Femur (tissue), 1 donor: ENCODE results near the gene DRC7.

ENCODE experiments used
- DNase-seq: peaks from one replicate; pipeline ENCODE4 v3.0.0-alpha.2; 2017

DRC7 gene

GRCh38 chr16:57679016-57679415 is 15.6 kb upstream of the DRC7 start:
- no peak for DNase-seq

GRCh38 chr16:57679767-57680482 is 14.7 kb upstream of the DRC7 start:
- DNase-seq = no peak

- DNase-seq = no peak
These were observed 13.7 kb upstream of the DRC7 start for GRCh38 chr16:57680842-57681375.

GRCh38 chr16:57681950-57682728 is 12.5 kb upstream of the DRC7 start:
- no peak for DNase-seq

- DNase-seq = no peak
These were observed 11.6 kb upstream of the DRC7 start for GRCh38 chr16:57682809-57683635.

- DNase-seq = no peak
These were observed 10.7 kb upstream of the DRC7 start for GRCh38 chr16:57683636-57684545.

- DNase-seq = no peak
These were observed 9.8 kb upstream of the DRC7 start for GRCh38 chr16:57684626-57685358.

- no peak for DNase-seq
These were observed 9.0 kb upstream of the DRC7 start for GRCh38 chr16:57685633-57686032.

- DNase-seq = no peak
These were observed 8.0 kb upstream of the DRC7 start for GRCh38 chr16:57686577-57686976.

GRCh38 chr16:57687363-57687929 is 7.2 kb upstream of the DRC7 start:
- DNase-seq = no peak

GRCh38 chr16:57688487-57688986 is 6.1 kb upstream of the DRC7 start:
- no peak for DNase-seq

GRCh38 chr16:57688987-57689761 is 5.4 kb upstream of the DRC7 start:
- DNase-seq = no peak

GRCh38 chr16:57689762-57690558 is 4.6 kb upstream of the DRC7 start:
- DNase-seq = peak; percentile 64

GRCh38 chr16:57690782-57691471 is 3.7 kb upstream of the DRC7 start:
- no peak for DNase-seq

GRCh38 chr16:57692636-57693035 is 2.0 kb upstream of the DRC7 start:
- DNase-seq = no peak

GRCh38 chr16:57693550-57693949 is 1.1 kb upstream of the DRC7 start:
- no peak for DNase-seq

- DNase-seq = no peak
These were observed 328 bp upstream of the DRC7 start for GRCh38 chr16:57694231-57694724.

GRCh38 chr16:57695680-57696069 is 1.1 kb downstream of the DRC7 start:
- no peak for DNase-seq
